Amniotic stem cell (primary cell): ENCODE measurements around the gene DR1.

Experiments
- DNase-seq: peaks from one replicate; lab custom pipeline; 2025; lab: John Stamatoyannopoulos, UW

The DR1 gene

DNA sequence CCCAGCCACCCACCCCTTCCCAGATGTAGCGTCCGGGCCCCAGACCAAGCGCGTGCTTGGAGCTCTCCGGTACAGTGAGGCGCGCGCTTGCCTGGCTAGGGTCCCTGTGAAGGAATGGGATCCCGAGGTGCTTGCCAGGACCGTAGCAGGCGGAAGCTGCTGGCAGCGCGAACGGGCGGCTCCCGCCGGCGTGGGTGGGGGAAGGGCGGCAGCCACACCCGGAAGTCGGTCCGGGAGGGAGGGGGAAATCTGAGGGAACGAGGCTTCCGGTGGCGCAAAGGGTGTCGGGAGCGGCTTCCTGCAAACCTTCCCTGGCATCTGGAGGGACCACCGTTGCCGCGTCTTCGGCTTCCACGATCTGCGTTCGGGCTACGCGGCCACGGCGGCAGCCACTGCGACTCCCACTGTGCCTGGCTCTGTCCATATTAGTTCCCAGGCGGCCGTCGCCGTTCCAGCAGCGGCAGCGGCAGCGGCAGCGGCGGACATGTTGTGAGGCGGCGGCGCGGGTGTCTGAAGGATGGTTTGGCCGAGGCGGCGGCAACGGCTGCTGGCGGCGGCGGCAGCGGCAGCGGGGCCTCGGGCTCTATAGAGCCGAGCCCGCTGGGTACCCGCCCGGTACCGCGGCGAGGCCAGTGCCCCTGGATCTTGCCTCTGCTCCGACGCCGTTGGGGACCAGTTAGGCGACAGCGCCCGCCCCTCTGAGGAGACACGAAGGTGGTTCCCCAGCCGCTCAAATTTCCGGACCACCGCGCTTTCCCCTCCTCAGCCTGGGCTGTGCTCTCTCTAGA, at the start of gene DR1:
DR1 (plus strand) TSS at position 275 of the 788 bp plus-strand sequence. CDS start 739 bp downstream, outside the sequence.
- DNase-seq, result peak; percentile 86

- DNase-seq, result no peak
These were observed 49.1 kb upstream of the DR1 start for GRCh38 chr1:93296555-93297154.

GRCh38 chr1:93301131-93301530, 44.6 kb upstream of the DR1 start:
- DNase-seq, result no peak

DNA sequence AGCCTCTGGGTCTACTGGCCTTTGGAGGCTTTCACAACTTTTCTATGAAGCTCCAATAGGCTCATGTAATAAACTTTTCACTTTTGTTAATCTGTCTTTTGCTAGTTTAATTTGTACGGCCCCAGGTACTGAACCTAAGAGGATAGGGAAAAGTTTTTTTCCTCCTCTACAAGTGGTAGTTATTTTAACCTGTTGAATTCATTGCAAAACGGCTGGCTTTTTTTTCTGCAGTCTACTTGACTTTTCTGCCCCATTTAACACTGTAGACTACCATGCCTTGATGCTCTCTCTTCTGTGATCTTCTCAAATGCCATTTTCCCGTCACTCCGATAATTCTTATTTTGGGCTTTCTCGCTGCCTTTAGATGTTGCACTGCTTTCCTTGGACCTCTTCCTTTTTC, 43.6 kb upstream of the DR1 start:
- no peak for DNase-seq

GRCh38 chr1:93304716-93305138, 41.0 kb upstream of the DR1 start:
- DNase-seq, result peak; percentile 81

GRCh38 chr1:93306920-93307319, 38.8 kb upstream of the DR1 start:
- DNase-seq, result no peak

- DNase-seq, result no peak
These were observed 32.7 kb upstream of the DR1 start for GRCh38 chr1:93313026-93313425.

- no peak for DNase-seq
These were observed 28.5 kb upstream of the DR1 start for GRCh38 chr1:93317207-93317606.

DNA sequence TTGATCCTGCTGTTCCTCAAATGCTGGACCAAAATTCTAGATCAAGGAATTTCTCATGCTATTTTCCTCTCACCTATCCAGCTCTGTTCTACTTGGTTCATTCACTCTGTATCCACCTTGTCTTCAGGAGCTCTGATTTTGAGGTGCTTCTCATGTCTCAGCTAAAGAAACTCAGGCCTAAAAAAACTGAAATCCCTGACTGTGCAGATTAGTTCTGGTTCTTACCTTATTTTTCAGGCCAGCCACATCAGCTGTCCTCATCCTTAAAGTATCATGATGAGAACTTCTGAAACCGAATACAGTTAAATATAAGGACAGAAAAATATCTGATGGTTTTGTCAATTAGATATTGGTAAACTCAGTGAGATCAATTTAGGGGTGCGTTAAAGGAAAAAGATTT, 27.8 kb upstream of the DR1 start:
- no peak for DNase-seq

DNA sequence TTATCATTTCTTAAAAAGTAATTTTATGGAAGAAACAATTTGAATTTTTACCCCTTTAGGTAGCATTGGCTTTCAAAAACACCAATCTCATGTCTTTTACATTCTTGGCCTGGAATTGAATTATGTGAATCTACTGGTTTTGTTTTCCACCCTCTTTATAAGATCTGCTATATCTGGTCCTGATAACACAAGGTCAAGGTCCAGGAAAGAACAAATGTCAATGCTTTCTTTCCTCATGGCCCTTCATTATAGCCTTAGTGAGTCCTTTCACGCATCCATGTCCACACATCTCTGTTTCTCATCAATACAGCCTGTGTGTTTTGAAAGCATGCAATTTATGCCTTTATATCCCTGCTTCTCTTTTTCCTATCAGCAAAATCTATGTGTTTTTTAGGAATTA, 24.0 kb upstream of the DR1 start:
- no peak for DNase-seq

- no peak for DNase-seq
These were observed 23.4 kb upstream of the DR1 start for GRCh38 chr1:93322349-93322748.

DNA sequence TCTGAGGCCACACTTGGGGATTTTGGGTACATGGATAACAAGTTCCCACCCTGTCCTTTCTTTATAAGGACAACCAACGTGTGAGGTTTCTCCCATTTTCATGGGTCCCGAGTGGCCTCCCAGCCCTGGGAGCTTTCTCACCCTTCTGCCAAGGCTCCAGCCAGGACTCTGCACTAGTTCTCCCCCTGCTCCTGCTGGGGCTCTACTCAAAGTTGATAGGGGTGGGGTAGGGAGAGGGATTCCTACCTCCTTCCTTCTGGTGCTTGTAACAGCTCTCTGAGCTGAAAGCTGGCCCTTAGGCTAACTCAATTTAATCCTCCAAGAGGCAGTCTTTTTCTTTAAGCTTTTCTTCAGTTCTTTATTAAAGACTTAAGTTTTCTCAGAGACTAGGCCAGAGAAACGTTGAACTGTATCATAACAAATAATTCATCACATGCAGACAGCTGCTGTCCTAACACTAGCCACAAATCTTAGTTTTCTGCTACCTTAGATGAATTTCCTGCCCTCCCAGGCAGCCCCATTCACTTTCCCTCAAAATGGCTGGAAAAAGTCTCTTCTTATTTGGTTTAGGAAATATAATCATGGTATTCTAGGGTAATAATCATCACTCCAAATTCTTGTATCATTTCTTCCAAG, 22.4 kb upstream of the DR1 start:
- no peak for DNase-seq

- peak; percentile 49 for DNase-seq
These were observed 20.9 kb upstream of the DR1 start for GRCh38 chr1:93324486-93325464.

- no peak for DNase-seq
These were observed 16.6 kb upstream of the DR1 start for GRCh38 chr1:93328809-93329760.

DNA sequence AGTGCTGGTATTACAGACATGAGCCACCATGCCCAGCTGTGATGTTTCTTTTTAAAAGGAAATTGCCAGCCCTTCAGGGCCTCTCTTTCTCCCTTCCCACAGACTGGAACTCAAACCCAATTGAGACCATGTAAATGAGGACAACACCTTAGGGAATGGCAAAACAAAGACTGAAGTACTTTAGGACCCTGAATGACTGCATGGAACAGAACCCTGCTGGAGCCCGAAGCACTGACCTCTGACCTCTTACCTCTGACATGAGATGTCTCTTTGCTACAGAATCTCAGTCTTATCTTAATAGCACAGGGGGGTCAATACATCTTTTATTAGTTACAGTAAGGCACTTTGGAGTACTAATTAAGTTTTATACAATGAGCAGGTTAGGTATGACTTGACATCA, 15.5 kb upstream of the DR1 start:
- no peak for DNase-seq

GRCh38 chr1:93330617-93331016, 15.1 kb upstream of the DR1 start:
- DNase-seq, result no peak

DNA sequence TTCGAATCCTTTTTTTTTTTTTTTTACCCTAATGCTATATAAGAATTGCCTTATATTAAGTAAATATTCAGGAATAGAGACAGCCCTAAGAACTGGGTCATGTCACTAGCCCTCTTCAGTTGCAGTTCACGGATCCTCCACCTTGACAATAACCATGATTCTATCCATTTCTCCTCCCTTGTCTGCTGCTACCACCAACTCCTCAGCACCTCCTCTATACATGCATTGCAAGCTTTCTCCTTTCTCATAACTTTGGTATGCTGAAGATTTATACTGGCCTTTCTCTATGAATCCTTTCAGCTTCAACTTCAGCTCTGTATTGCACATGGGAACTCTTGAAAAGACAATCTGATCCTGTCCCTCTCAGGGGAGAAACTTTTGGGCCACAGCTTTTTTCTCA, 14.3 kb upstream of the DR1 start:
- no peak for DNase-seq

GRCh38 chr1:93332368-93332767, 13.3 kb upstream of the DR1 start:
- no peak for DNase-seq

DNA sequence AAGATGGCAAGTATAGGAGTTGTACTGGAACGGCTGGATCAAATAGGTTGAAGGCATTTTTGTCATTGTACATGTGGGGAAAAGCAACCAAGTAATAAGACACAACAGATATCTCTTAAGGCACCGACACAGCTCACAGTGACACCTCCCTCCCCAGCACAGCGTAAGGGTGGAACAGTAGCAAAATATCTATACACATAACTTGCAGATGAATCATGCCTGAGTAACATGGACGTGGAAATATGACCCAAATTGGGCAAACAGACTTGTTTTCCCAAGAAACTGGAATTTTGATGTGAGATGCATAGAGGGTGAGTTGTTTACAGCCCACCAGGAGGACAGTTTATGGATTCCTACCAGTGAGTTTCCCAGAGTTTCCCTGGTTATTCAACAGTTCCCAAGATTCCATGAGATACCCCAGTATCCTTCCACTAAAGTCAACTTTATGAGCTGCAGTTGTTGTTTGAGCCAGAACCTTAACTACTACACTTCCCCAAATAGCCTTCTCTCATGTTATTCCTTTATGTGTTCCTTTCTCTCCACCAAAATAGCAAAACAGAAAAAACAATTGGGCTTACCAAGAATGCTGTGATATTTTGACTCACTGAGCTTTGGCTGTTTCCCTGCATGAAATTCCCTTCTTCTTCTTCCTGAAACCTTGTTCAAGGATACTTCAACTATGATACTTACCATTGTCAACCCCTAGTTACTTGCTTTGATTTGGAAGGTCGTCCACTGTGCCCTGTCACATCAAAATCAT, 7.1 kb upstream of the DR1 start:
- DNase-seq, result peak; percentile 65

GRCh38 chr1:93339171-93339697, 6.5 kb upstream of the DR1 start:
- DNase-seq, result no peak
